NB4 (cell line): ENCODE data around the gene PIF1.
A peak's percentile ranks its signal among the peaks of the same experiment; 100 is the strongest.
"Not testable (repeated sequence)": the region's sequence is repeated elsewhere in the genome, so short reads cannot be mapped to it uniquely, and the experiment has no call there.

Experiments
- DNase-seq: peaks from one replicate; pipeline ENCODE4 v3.0.0; 2010; ENCODE audit warnings: low read depth
- H3K4me3 ChIP-seq: one replicate; pipeline ENCODE4 v1.5.1; 2011; ENCODE audit warnings: mild to moderate bottlenecking, low read depth, low read length, moderate library complexity
- CTCF ChIP-seq: IDR thresholded peaks from one replicate; pipeline ENCODE4 v1.5.1; 2012; ENCODE audit warnings: low read depth, low read length
- MAX ChIP-seq: IDR thresholded peaks from 2 replicates; pipeline ENCODE4 v1.6.1; 2011; ENCODE audit warnings: low read depth, low read length
- MYC ChIP-seq: IDR thresholded peaks from 2 replicates; pipeline ENCODE4 v1.6.1; 2011; ENCODE audit warnings: low read depth, low read length
- POLR2A ChIP-seq: IDR thresholded peaks from 2 replicates; pipeline ENCODE4 v1.6.1; 2011; ENCODE audit warnings: mild to moderate bottlenecking; ENCODE audit not compliant: insufficient read length; ENCODE audit errors: extremely low read depth

The PIF1 gene

GRCh38 chr15:64828985-64829384, 3.5 kb upstream of the PIF1 start:
- H3K4me3 ChIP-seq = no peak overlapping the region
- DNase-seq = no peak
- TF ChIP-seq POLR2A (no peak), MAX (no peak), MYC (no peak), CTCF (no peak)

- DNase-seq = peak; percentile 35
- TF ChIP-seq MYC (no peak), POLR2A (no peak), CTCF (no peak), MAX (no peak)
Observed at GRCh38 chr15:64824929-64825430, 467 bp downstream of the PIF1 start.

GRCh38 chr15:64816452-64816851, 9.0 kb downstream of the PIF1 start:
- TF ChIP-seq MYC = no peak
- no peak for TF ChIP-seq MAX
- no peak for TF ChIP-seq POLR2A
- no peak overlapping the region for H3K4me3 ChIP-seq
- no peak for DNase-seq

More at GRCh38 chr15:64824929-64825430, 467 bp downstream of the PIF1 start:
- H3K4me3 ChIP-seq = peak overlapping the region; percentile 85

GRCh38 chr15:64814965-64815364, 10.5 kb downstream of the PIF1 start:
- DNase-seq, H3K4me3 ChIP-seq: not testable (repeated sequence)

- not testable (repeated sequence) for H3K4me3 ChIP-seq, DNase-seq
Observed at GRCh38 chr15:64814283-64814682, 11.2 kb downstream of the PIF1 start.

GRCh38 chr15:64813075-64813474, 12.4 kb downstream of the PIF1 start:
- no peak overlapping the region for H3K4me3 ChIP-seq
- peak; percentile 72 for DNase-seq
- no peak for TF ChIP-seq POLR2A
- TF ChIP-seq MYC = no peak
- no peak for TF ChIP-seq CTCF
- no peak for TF ChIP-seq MAX

- H3K4me3 ChIP-seq = no peak overlapping the region
- no peak for DNase-seq
- TF ChIP-seq MAX (no peak), POLR2A (no peak), CTCF (no peak), MYC (no peak)
Observed at GRCh38 chr15:64810497-64811326, 14.7 kb downstream of the PIF1 start.
